ENCODE data around the gene CDC37. TPM values are rescaled to one million over a fixed set of nuclear protein-coding genes. Genes with fewer than 3 reads are reported as not detected.

The CDC37 gene
- total and polyA plus RNA-seq, 2 of the 4 experiments (the other 2 are of a cell fraction), result 209 to 650 TPM

GRCh38 chr19:10353793-10354391, 49.5 kb downstream of the CDC37 start:
- peak; percentile 64 for ATAC-seq (ENCODE audit: low read depth)
- H3K36me3 ChIP-seq (ENCODE audit: control insufficient read depth, insufficient read depth, low read length), result peaks cover 53% of the 10 kb centered on the region
- no TSS peak for BruUV-seq (replicated peaks)

More at GRCh38 chr19:10353793-10354391, 49.5 kb downstream of the CDC37 start:
- no peaks in the 10 kb centered on the region for H3K79me1 ChIP-seq (ENCODE audit: low read depth in 1 of 2, low read length in 2 of 2)
- H3K4me2 ChIP-seq (ENCODE audit: low read depth, low read length), result no peak overlapping the region
- no peak overlapping the region for H2AFZ ChIP-seq (replicated peaks; ENCODE audit: low read length, poor library complexity)
- H3K18ac ChIP-seq (ENCODE audit: low read depth, low read length), result no peak overlapping the region
- H3K14ac ChIP-seq (replicated peaks; ENCODE audit: low read depth, low read length), result no peak overlapping the region
- H2BK15ac ChIP-seq (ENCODE audit: low read depth, low read length), result no peak overlapping the region
- no peak overlapping the region for H3K4ac ChIP-seq (ENCODE audit: low read depth, low read length)
- H4K8ac ChIP-seq (ENCODE audit: low read depth in 2 of 2, low read length in 2 of 2), result no peak overlapping the region
- intact Hi-C loops (cut with micrococcal nuclease), result no loop called here
- in situ Hi-C loops (cut with MboI; ENCODE audit: low sequenced_read_pairs), result no loop called here
- no peak overlapping the region for H2BK5ac ChIP-seq (ENCODE audit: low read depth, low read length, poor library complexity, severe bottlenecking)
- no peak overlapping the region for H2AK9ac ChIP-seq (replicated peaks; ENCODE audit: low read depth, low read length, poor library complexity)
- no peak overlapping the region for H3K9ac ChIP-seq (ENCODE audit: low read depth, low read length)
- no peak overlapping the region for H2BK120ac ChIP-seq (ENCODE audit: low read depth, low read length)
- no peak overlapping the region for H3K23ac ChIP-seq (ENCODE audit: low read depth, low read length)
- DNase-seq, result peak; percentile 17
- no peaks in the 10 kb centered on the region for H3K9me3 ChIP-seq (ENCODE audit: control insufficient read depth, insufficient read depth, low read length)
- H2AK5ac ChIP-seq (ENCODE audit: low read depth, low read length), result no peak overlapping the region
- no peak overlapping the region for H4K5ac ChIP-seq (ENCODE audit: low read depth, low read length)
- H3K4me3 ChIP-seq (ENCODE audit: insufficient read depth, low read depth, low read length), result no peak overlapping the region
- H2BK20ac ChIP-seq (ENCODE audit: low read depth, low read length), result no peak overlapping the region
- H3K56ac ChIP-seq (ENCODE audit: extremely low read depth, insufficient read depth, low read length), result no peak overlapping the region
- ChIA-PET CTCF (no interaction called here), POLR2A (ENCODE audit: unreplicated experiment) (no interaction called here)
- WGBS, 2 experiments (ENCODE audit: extremely low coverage in 2 of 2, insufficient read length in 1 of 2), result 76% methylated on average over 28 of the region's 32 CpGs; no CpG with 5 or more reads in 1 of the 2 experiments
- H3K9me1 ChIP-seq (ENCODE audit: insufficient read depth, low read length), result no peaks in the 10 kb centered on the region
- no peaks in the 10 kb centered on the region for H3K4me1 ChIP-seq (ENCODE audit: control insufficient read depth, insufficient read depth, low read length)
- no peak for TF ChIP-seq POLR2A (IDR thresholded peaks at IDR 0.05; ENCODE audit: low read depth, low read length)
- TF ChIP-seq FOS (IDR thresholded peaks at IDR 0.05; ENCODE audit: low read depth, low read length), result no peak
- no peak for TF ChIP-seq SMC3 (IDR thresholded peaks at IDR 0.05; ENCODE audit: low read depth, low read length)
- no peak for TF ChIP-seq ELK1 (IDR thresholded peaks at IDR 0.05; ENCODE audit: borderline replicate concordance, low read depth, low read length)
- no peak for TF ChIP-seq NFE2L2 (IDR thresholded peaks at IDR 0.05; ENCODE audit: low read depth, low read length)
- TF ChIP-seq MXI1 (IDR thresholded peaks at IDR 0.05; ENCODE audit: borderline replicate concordance, low read depth, low read length), result no peak
- TF ChIP-seq BHLHE40 (IDR thresholded peaks at IDR 0.05; ENCODE audit: low read depth, low read length), result no peak
- TF ChIP-seq CEBPB (IDR thresholded peaks at IDR 0.05; ENCODE audit: low read depth, low read length), result no peak
- no peak for TF ChIP-seq MAFK (IDR thresholded peaks at IDR 0.05; ENCODE audit: low read depth, low read length)
- no peak for TF ChIP-seq RCOR1 (IDR thresholded peaks at IDR 0.05; ENCODE audit: insufficient replicate concordance, low read length)
- no peak for TF ChIP-seq CHD1 (IDR thresholded peaks at IDR 0.05; ENCODE audit: low read depth, low read length)
- TF ChIP-seq RFX5 (IDR thresholded peaks at IDR 0.05; ENCODE audit: low read depth, low read length), result no peak
- TF ChIP-seq RAD21 (IDR thresholded peaks at IDR 0.05; ENCODE audit: low read length), result no peak
- dilution Hi-C loops (cut with HindIII; ENCODE audit: low sequenced_read_pairs, unreplicated experiment), result no loop called here
- no peaks in the 10 kb centered on the region for H4K20me1 ChIP-seq (ENCODE audit: insufficient read depth, low read length)
- H4K91ac ChIP-seq (ENCODE audit: insufficient read depth, low read depth, low read length), result no peak overlapping the region
- no peak overlapping the region for H3K27ac ChIP-seq (ENCODE audit: insufficient read depth, low read length)
- no peaks in the 10 kb centered on the region for H3K27me3 ChIP-seq (ENCODE audit: control insufficient read depth, insufficient read depth, low read length)

Data from IMR-90 (cell line).